Stimulated activated CD8-positive, alpha-beta memory T cell treated with anti-CD3 and anti-CD28 coated beads, Interleukin-4, amount 100 ng/mL, for 48 hours (primary cell): ENCODE data around the gene RAB24.

Source experiments
- DNase-seq: peaks from one replicate; pipeline ENCODE4 v3.0.0-alpha.2; 2020

RAB24 gene

GRCh38 chr5:177332896-177333260 lies 29.4 kb upstream of the RAB24 start:
- no peak for DNase-seq

- no peak for DNase-seq
Measured at GRCh38 chr5:177332031-177332895, 28.7 kb upstream of the RAB24 start.

DNA sequence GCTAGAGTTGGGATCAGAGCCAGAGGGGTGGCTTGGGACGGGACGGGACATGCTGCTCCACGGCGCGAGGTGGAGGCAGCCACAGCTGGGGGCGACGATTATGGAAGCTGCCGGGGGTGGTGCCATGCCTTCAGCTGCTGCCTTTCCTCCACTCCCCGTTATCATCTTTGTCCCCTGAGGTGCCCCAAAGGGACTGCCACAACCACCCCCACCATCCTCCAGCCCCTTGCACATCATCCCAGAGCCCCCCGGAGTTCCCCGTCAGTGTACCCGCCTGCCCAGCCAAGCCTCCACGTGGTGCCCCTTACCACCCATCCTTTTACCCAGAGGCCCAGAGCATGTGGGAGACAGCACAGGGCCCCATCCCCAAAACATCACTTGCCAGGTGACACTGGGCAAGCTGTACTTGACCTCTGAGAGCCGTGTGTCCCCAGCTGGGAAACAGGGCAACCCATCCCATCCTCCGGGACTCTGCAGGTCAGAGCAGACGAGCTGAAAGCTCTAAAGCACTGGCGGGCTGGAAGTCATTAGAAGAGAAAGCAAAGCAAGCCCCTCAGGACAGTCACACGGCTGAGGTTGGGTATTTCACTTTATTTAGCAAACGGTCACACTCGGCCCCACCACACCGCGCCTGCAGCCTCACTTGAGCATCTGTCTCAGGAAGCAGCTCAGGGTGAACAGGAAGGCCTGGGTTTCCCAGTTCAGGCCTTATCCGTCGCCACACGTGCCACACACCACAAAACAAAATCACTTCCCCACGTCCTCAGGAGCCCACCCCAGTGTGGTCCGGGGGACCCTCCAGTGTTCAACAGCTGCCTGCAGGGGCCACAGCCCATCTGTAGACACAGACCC lies 27.7 kb upstream of the RAB24 start:
- no peak for DNase-seq

GRCh38 chr5:177329883-177330282 lies 26.4 kb upstream of the RAB24 start:
- no peak for DNase-seq

DNA sequence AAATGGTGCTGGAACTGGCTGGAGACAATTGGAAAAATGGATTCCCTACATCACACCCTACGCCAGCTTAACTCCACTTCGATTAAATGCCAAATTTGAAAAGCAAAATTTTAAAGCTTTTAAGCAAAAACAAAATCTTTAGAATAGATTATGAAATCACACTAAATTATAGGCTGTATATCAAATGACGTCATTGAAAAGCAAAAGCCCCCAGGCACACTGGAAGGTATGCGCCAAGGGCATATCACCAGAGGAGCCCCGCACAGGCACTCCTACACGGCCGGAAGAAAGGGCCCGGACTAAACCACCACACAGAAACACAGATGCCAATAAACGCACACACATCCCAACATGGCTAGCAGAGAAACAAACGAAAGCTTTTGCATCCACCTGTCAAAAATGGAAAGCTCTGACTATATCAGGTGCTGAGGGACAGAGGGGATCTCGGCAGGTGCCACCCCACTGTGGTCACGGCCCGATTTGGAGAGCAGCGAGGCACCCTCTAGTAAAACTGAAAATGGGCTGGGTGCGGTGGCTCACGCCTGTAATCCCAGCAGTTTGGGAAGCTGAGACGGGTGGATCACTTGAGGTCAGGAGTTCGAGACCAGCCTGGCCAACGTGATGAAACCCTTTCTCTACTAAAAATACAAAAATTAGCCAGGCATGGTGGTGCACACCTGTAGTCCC lies 25.2 kb upstream of the RAB24 start:
- DNase-seq, result no peak

DNA sequence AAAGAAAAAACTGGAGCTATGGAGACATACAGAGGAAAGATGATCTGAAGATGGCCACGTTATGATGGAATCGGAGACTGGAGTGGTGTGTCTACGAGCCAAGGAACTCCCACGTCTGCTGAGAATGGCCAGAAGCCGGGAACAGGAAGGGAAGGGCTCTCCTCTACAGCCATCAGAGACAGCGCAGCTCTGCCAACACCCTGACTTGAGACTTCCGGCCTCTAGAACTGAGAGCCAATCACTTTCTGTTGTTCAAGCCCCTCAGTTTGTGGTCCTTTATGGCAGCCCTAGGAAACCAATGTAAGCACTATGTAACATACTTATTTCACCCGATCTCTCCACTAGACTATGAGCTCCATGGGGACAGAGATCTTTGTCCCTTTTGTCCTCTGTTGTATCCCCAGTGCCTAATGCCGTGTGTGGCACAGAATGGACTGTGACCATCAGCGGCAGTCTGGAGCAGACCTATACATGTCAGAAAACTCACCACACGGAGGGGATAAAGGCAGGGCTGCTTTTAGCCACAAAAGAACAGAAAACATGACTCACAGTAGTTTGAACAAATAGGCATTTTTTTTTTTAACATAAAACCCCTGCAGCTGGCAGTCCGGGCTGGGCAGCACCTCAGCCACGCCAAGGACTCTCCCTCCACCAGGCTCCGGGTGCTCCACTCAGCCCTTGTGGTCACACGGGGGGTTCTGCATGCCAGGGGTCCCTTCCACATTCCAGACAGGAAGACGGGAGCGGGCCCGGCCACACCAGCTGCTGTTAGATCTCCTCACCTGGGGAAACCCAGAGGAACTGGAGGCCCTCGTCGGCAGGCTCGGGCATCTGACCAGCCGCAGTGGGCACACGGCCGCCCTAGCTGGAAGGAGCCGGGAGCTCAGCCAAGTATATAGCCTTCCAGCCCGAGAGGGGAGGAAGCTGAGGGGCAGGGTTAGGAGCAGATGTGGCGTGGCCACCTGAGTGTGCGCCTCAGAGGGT lies 24.3 kb upstream of the RAB24 start:
- DNase-seq, result no peak

GRCh38 chr5:177325868-177326381 lies 22.4 kb upstream of the RAB24 start:
- no peak for DNase-seq

DNA sequence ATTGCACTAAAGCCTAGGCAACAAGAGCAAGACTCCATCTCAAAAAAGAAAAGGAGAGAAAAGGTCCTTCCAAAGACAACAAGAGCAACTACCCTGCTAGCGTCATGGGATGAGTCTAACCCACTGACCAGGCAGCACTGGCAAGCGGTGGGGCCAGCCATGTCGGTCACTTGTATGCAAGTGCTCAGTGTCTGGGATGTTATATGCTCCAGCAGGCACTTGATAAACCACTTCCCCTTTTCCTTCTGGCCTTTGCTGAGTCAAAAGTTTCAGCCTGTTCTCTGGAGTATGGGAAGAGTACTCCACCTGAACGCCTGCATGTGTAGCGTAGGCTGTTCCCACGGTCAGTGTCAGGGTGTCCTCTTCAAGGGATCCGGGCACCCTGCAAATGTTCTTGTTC lies 17.4 kb upstream of the RAB24 start:
- DNase-seq, result no peak

GRCh38 chr5:177319913-177320588 lies 16.5 kb upstream of the RAB24 start:
- DNase-seq, result no peak

GRCh38 chr5:177317959-177318377 lies 14.4 kb upstream of the RAB24 start:
- DNase-seq, result peak; percentile 87

- no peak for DNase-seq
Measured at GRCh38 chr5:177316005-177316404, 12.5 kb upstream of the RAB24 start.

GRCh38 chr5:177315411-177315810 lies 11.9 kb upstream of the RAB24 start:
- DNase-seq, result no peak

- DNase-seq, result no peak
Measured at GRCh38 chr5:177314376-177315342, 11.1 kb upstream of the RAB24 start.

- no peak for DNase-seq
Measured at GRCh38 chr5:177313561-177314259, 10.2 kb upstream of the RAB24 start.

DNA sequence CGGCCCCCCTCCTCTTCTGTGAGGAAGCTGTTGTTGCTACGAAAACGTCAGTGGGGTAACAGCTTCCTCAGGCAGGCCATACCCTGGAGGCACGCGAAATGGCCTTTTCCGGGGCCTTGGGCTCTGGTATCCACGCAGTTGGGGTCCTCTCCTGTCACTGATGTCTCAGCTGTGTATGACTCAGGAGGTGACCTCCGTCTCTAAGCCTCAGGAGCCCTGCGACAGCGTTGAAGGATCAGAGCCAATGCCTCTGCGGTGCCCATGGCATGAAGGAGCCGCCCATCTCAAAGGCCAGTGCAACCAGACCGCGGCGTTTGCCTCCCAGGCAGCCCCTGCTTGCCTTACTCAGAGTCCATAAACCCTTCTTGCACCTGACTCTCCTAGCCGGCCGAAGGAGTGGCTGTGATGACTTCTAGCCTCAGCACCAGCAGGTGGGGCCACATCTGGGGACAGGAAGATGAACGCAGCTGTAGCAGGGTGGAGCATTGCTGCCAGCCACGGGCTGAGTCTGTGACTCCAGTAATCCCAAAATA lies 9.2 kb upstream of the RAB24 start:
- DNase-seq, result peak; percentile 73

GRCh38 chr5:177311723-177312648 lies 8.5 kb upstream of the RAB24 start, which contains the start of gene MXD3:
Gene MXD3, minus strand, starts transcription at chr5:177311898. Its CDS starts 68 bp downstream, at chr5:177311830.
- DNase-seq, result peak; percentile 99

- no peak for DNase-seq
Measured at GRCh38 chr5:177311392-177311722, 7.8 kb upstream of the RAB24 start.
